ENCODE measurements around the gene KLK11. TPM values are rescaled to one million over a fixed set of nuclear protein-coding genes. Genes with fewer than 3 reads are reported as not detected.

KLK11 gene
- total RNA-seq, 1 experiment from 2014 or later = 10.8 TPM

GRCh38 chr19:51060973-51061372 lies 34.6 kb upstream of the KLK11 start:
- no peak for DNase-seq
- Mint-ChIP-seq H3K27me3 (ENCODE audit: unreplicated experiment) (peaks cover 67% of the 10 kb centered on the region), H3K9me3 (ENCODE audit: low read depth, unreplicated experiment) (peaks cover 6% of the 10 kb centered on the region), H3K4me1 (ENCODE audit: low read depth, unreplicated experiment) (no peaks in the 10 kb centered on the region), H3K4me3 (ENCODE audit: low read depth, unreplicated experiment) (no peak overlapping the region), H3K27ac (ENCODE audit: unreplicated experiment) (no peak overlapping the region), H3K36me3 (ENCODE audit: insufficient read depth, unreplicated experiment) (no peaks in the 10 kb centered on the region)
- BruUV-seq (replicated peaks) = no TSS peak
- TF ChIP-seq, protein P1, sequence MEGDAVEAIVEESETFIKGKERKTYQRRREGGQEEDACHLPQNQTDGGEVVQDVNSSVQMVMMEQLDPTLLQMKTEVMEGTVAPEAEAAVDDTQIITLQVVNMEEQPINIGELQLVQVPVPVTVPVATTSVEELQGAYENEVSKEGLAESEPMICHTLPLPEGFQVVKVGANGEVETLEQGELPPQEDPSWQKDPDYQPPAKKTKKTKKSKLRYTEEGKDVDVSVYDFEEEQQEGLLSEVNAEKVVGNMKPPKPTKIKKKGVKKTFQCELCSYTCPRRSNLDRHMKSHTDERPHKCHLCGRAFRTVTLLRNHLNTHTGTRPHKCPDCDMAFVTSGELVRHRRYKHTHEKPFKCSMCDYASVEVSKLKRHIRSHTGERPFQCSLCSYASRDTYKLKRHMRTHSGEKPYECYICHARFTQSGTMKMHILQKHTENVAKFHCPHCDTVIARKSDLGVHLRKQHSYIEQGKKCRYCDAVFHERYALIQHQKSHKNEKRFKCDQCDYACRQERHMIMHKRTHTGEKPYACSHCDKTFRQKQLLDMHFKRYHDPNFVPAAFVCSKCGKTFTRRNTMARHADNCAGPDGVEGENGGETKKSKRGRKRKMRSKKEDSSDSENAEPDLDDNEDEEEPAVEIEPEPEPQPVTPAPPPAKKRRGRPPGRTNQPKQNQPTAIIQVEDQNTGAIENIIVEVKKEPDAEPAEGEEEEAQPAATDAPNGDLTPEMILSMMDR (IDR thresholded peaks at IDR 0.05; ENCODE audit: unreplicated experiment) = no peak
- CTCF ChIA-PET = no interaction called here
- intact Hi-C loops (cut with micrococcal nuclease; ENCODE audit: unreplicated experiment) = no loop called here

DNA sequence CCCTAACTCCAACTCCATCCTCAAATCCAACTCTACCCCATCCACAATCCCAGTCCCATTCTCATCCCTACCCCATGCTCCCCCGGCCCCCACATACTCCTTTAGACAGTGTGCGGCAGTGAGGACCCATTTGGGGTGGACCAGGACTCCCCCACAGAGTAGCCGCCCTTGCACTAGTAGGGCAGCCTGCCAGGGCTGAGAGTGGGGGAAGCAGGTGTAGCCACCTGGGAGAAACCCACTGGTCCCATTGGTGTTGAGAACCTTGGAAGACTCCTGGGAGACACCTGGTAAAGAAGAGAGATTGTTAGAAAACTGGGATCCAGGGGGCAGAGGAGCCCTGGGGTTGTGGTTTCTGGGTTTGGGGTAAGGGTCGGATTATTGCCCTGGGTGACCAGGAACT lies 33.9 kb upstream of the KLK11 start:
- Mint-ChIP-seq H3K36me3 (ENCODE audit: insufficient read depth, unreplicated experiment) (no peaks in the 10 kb centered on the region), H3K27me3 (ENCODE audit: unreplicated experiment) (peaks cover 67% of the 10 kb centered on the region), H3K4me1 (ENCODE audit: low read depth, unreplicated experiment) (no peaks in the 10 kb centered on the region), H3K9me3 (ENCODE audit: low read depth, unreplicated experiment) (peaks cover 6% of the 10 kb centered on the region), H3K27ac (ENCODE audit: unreplicated experiment) (no peak overlapping the region), H3K4me3 (ENCODE audit: low read depth, unreplicated experiment) (no peak overlapping the region)
- no TSS peak for BruUV-seq (replicated peaks)
- TF ChIP-seq, protein P1 (IDR thresholded peaks at IDR 0.05; ENCODE audit: unreplicated experiment) = no peak
- no peak for DNase-seq
- intact Hi-C loops (cut with micrococcal nuclease; ENCODE audit: unreplicated experiment) = no loop called here
- CTCF ChIA-PET = no interaction called here

GRCh38 chr19:51059715-51060114 lies 33.3 kb upstream of the KLK11 start:
- no peak for DNase-seq
- BruUV-seq (replicated peaks) = no TSS peak
- no peaks in the 10 kb centered on the region for H3K36me3 Mint-ChIP-seq (ENCODE audit: insufficient read depth, unreplicated experiment)

GRCh38 chr19:51055866-51056265 lies 29.4 kb upstream of the KLK11 start:
- Mint-ChIP-seq H3K27ac (ENCODE audit: unreplicated experiment) (no peak overlapping the region), H3K27me3 (ENCODE audit: unreplicated experiment) (peaks cover 79% of the 10 kb centered on the region), H3K4me3 (ENCODE audit: low read depth, unreplicated experiment) (no peak overlapping the region), H3K4me1 (ENCODE audit: low read depth, unreplicated experiment) (no peaks in the 10 kb centered on the region), H3K36me3 (ENCODE audit: insufficient read depth, unreplicated experiment) (no peaks in the 10 kb centered on the region), H3K9me3 (ENCODE audit: low read depth, unreplicated experiment) (no peaks in the 10 kb centered on the region)
- TF ChIP-seq, protein P1 (IDR thresholded peaks at IDR 0.05; ENCODE audit: unreplicated experiment) = no peak
- no TSS peak for BruUV-seq (replicated peaks)
- intact Hi-C loops (cut with micrococcal nuclease; ENCODE audit: unreplicated experiment) = no loop called here
- DNase-seq = no peak
- CTCF ChIA-PET = no interaction called here

More at GRCh38 chr19:51059715-51060114, 33.3 kb upstream of the KLK11 start:
- Mint-ChIP-seq H3K4me1 (ENCODE audit: low read depth, unreplicated experiment) (no peaks in the 10 kb centered on the region), H3K27ac (ENCODE audit: unreplicated experiment) (no peak overlapping the region), H3K27me3 (ENCODE audit: unreplicated experiment) (peaks cover 70% of the 10 kb centered on the region), H3K9me3 (ENCODE audit: low read depth, unreplicated experiment) (peaks cover 6% of the 10 kb centered on the region), H3K4me3 (ENCODE audit: low read depth, unreplicated experiment) (no peak overlapping the region)
- CTCF ChIA-PET = no interaction called here
- intact Hi-C loops (cut with micrococcal nuclease; ENCODE audit: unreplicated experiment) = no loop called here
- TF ChIP-seq, protein P1 (IDR thresholded peaks at IDR 0.05; ENCODE audit: unreplicated experiment) = no peak
